GM19463 (cell line): ENCODE measurements around the gene RWDD4.
A peak's percentile ranks its signal among the peaks of the same experiment; 100 is the strongest.

Source experiments
- ATAC-seq: cut with Tn5 transposase; IDR thresholded peaks from one replicate; pipeline ENCODE4 v1.9.1; 2021; ENCODE audit warnings: mild to moderate bottlenecking, moderate library complexity; ENCODE audit not compliant: unreplicated experiment

The RWDD4 gene

GRCh38 chr4:183659029-183659871 is at the start of gene RWDD4, which contains the start of gene TRAPPC11:
TSS of gene RWDD4 (minus strand) at chr4:183659185. CDS start at chr4:183658952, 233 bp downstream.
TSS of gene TRAPPC11 (plus strand) at chr4:183659293. CDS start at chr4:183663868, 4,575 bp downstream.
- ATAC-seq = peak; percentile 99

DNA sequence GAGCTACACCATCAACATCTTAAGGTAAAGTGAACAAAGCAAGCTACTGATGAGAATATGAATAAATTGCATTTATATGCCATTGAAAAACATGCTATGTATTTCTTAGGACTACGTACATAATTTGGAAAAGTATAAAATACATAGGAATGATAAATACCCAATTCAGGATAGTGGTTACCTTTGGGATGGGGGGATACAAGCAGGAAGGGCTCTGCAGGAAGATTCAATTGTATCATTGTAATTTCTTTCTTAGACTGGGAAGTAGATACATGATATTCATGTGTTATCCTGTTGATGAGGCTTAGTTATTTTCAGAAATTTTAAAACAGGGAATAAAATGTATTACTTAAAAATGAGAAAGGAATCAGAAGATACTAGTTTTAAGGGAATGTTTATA is 43.5 kb upstream of the RWDD4 start:
- no peak for ATAC-seq

GRCh38 chr4:183700407-183700806 is 41.4 kb upstream of the RWDD4 start:
- ATAC-seq = no peak

DNA sequence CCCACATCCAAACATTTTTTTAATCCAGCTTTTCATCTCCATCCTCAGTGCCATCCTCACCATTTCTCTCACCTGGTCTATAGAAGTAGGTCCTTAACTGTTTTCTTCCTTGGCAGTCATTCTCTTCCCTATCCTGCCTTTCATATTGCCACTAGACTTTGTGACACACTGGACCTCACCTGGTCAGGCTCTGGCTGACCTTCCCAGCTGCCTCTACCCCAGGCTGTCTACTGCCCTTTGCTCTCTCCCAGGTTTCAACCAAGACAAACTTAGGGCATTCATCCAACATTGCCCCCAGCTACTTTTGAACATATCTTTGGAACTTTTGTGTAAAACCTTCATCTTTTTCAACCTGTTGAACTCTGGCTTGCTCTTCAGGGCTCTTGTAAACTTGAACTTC is 39.9 kb upstream of the RWDD4 start:
- no peak for ATAC-seq

DNA sequence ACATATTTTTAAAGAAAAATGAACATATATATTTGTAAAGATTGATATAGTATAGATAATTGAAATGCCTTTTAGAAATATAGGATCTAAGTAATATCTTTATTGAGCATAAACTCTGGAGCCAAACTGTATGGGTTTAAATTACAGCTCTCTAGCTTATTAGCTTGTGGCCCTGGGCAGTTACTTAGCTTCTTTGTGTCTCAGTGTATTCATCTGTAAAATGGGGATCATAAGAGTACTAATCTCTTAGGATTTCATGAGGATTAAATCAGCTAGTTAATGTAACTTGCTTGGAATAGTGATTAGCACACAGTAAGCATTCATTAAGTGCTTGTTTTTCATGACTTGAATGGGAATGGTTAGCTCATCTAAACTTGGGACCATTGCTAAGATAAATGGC is 32.9 kb upstream of the RWDD4 start:
- no peak for ATAC-seq

DNA sequence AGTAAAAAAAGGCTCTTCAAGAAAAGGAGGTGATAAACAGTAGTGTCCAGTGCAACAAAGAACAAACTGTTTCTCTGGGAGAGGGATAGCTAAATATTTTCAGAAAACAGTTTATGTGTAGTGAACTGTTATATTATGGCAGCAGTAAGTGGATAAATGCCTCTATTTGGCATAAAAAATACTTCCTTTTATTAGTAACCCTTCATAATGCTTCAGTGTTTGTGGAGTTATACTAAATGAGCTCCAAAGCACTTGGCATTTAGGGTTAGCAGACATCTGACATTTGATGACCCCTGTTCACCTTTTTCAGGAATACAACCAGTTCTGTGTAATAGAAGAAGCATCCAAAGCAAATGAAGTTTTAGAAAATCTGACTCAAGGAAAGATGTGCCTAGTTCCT is 32.0 kb upstream of the RWDD4 start:
- no peak for ATAC-seq

DNA sequence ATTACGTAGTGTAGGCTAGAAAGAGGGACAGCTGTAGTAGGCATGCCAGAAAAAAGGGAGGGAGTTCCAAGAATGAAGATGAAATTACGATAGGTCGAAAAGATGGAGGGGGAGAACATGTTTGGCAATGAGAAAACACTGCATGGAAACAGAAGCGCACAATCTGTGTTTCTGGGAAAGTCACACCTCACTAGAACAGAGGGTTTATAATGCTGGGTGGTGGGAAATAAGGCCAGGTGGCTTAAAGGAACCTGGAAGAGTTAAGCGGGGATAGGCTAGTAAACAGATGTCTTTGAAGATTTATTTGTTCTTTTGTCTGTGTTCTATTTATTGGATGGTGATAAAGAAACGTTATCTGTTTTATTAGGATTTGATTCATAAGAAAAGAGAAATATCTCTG is 29.2 kb upstream of the RWDD4 start:
- no peak for ATAC-seq

DNA sequence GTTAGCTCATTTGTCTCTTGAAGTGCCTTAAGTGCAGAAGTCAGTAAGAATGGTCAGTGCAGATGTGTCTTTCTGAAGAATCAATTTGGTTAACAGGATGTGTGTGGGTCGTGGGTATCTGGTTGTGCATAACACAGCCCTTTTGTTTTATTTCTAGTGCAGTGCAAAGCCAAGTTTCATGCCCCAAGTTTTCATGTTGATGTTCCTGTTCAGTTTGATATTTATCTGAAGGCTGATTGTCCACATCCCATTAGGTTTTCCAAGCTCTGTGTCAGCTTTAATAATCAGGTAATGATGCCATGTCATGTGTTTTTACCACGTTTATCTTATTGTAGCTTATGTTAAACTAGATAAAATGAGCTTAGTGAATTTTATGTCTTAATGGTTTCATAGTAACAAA is 27.5 kb upstream of the RWDD4 start:
- no peak for ATAC-seq

- ATAC-seq = no peak
Measured at GRCh38 chr4:183681119-183681518, 22.1 kb upstream of the RWDD4 start.

GRCh38 chr4:183675625-183676024 is 16.6 kb upstream of the RWDD4 start:
- no peak for ATAC-seq

GRCh38 chr4:183674153-183674552 is 15.2 kb upstream of the RWDD4 start:
- no peak for ATAC-seq

- no peak for ATAC-seq
Measured at GRCh38 chr4:183670960-183671555, 12.1 kb upstream of the RWDD4 start.

- ATAC-seq = no peak
Measured at GRCh38 chr4:183670251-183670650, 11.3 kb upstream of the RWDD4 start.

GRCh38 chr4:183666088-183666487 is 7.1 kb upstream of the RWDD4 start:
- ATAC-seq = no peak

- no peak for ATAC-seq
Measured at GRCh38 chr4:183659872-183660242, 872 bp upstream of the RWDD4 start.

GRCh38 chr4:183658362-183659028 is 490 bp downstream of the RWDD4 start:
- ATAC-seq = peak; percentile 26

- no peak for ATAC-seq
Measured at GRCh38 chr4:183657564-183657963, 1.4 kb downstream of the RWDD4 start.

GRCh38 chr4:183645326-183645725 is 13.7 kb downstream of the RWDD4 start:
- ATAC-seq = no peak

DNA sequence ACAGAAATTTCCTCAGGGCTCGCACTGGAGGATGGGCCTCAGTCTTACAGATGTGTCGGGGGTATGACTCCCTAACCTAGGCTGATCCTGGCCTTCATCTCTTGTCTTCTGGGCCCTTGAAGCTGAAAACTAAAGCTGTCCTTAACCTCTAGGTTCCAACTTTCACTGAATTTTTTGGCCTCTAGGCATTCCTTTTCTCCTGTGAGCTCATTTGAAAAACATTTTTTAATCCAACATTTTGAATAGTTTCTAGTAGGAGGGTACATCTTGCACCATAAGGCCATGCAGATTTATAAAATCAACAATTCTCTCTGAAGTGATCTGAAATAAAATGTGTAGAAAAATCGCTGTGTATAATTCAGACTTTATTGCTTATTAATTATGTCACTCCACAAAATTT is 19.7 kb downstream of the RWDD4 start:
- no peak for ATAC-seq

- no peak for ATAC-seq
Measured at GRCh38 chr4:183638436-183638835, 20.5 kb downstream of the RWDD4 start.

DNA sequence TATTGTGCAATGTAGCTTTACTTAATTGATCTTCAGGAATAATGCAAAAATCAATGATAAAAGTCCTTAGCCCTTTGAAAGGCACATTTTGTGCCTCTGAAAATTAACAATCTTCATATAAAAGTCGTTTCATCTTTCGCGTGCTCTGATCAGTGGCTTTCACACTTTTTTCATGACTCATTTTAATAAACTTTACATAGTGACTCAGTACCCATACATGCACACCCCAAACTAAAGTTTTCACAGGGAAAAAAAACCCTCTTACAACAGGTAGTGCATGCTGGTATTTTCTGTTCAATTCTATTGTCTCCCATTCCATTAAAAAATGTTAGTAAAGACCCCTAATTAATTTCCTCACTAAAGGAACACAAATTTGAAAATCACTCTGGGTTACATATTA is 21.5 kb downstream of the RWDD4 start:
- no peak for ATAC-seq

- no peak for ATAC-seq
Measured at GRCh38 chr4:183636923-183637322, 22.1 kb downstream of the RWDD4 start.
